CD4-positive, alpha-beta T cell (primary cell): ENCODE data around the gene ZNF565. TPM values are rescaled to one million over a fixed set of nuclear protein-coding genes. Genes with fewer than 3 reads are reported as not detected.

Experiments
- ATAC-seq: fragments of 200-7000 bp; cut with Tn5 transposase; one replicate; pipeline ENCODE4 v1.10.0; 2022; ENCODE audit warnings: mild to moderate bottlenecking; ENCODE audit not compliant: poor library complexity
- CTCF ChIA-PET: fragments of 350-600 bp; sonication (Branson Sonifier 250); formaldehyde crosslinking; loops from one replicate; lab custom pipeline; 2021; ENCODE audit warnings: antibody characterized with exemption, inconsistent platforms; lab: Charles Lee
- POLR2A ChIA-PET: fragments of 350-600 bp; sonication (Branson Sonifier 250); formaldehyde crosslinking; loops from one replicate; lab custom pipeline; 2021; ENCODE audit warnings: antibody characterized with exemption, inconsistent platforms; lab: Charles Lee
- DNase-seq, 14 experiments: peaks; one replicate each; pipeline ENCODE4 v3.0.0-alpha.2; 2013 to 2020; ENCODE audit warnings: mixed read lengths in 2 of 14
- H3K27ac ChIP-seq, 2 donors: one replicate each; pipeline versions ENCODE4 v1.5.1 to v1.7.0; 2013; ENCODE audit warnings: low read length in 2 of 2, low read depth in 1 of 2, mild to moderate bottlenecking in 1 of 2
- H3K27me3 ChIP-seq, 2 experiments: 1 replicate in 1 of 2; 2 replicates in 1 of 2; pipeline versions ENCODE4 v1.6.1 to v1.7.0; 2013; ENCODE audit warnings: low read length in 2 of 2, control low read depth in 1 of 2, mild to moderate bottlenecking in 1 of 2, moderate library complexity in 1 of 2; ENCODE audit not compliant: insufficient read depth in 2 of 2, control insufficient read depth in 1 of 2
- H3K36me3 ChIP-seq: one replicate; pipeline ENCODE4 v1.6.1; 2013; ENCODE audit warnings: low read length, control low read depth; ENCODE audit not compliant: insufficient read depth
- H3K4me1 ChIP-seq: one replicate; pipeline ENCODE4 v1.6.1; 2013; ENCODE audit warnings: low read length, control low read depth; ENCODE audit not compliant: insufficient read depth
- H3K4me3 ChIP-seq: one replicate; pipeline ENCODE4 v1.5.1; 2013; ENCODE audit warnings: mild to moderate bottlenecking, low read length, moderate library complexity
- H3K9me3 ChIP-seq, 2 experiments: 1 replicate in 1 of 2; 2 replicates in 1 of 2; pipeline versions ENCODE4 v1.6.1 to v1.7.0; 2013; ENCODE audit warnings: low read length in 2 of 2, mild to moderate bottlenecking in 2 of 2, control low read depth in 1 of 2, moderate library complexity in 1 of 2; ENCODE audit not compliant: control insufficient read depth in 1 of 2, insufficient read depth in 1 of 2
- H3K27ac Mint-ChIP-seq: one replicate; pipeline ENCODE4 v1.8.0; 2020; ENCODE audit warnings: mixed read lengths
- H3K27me3 Mint-ChIP-seq: one replicate; pipeline ENCODE4 v1.8.0; 2021; ENCODE audit warnings: mixed read lengths
- H3K36me3 Mint-ChIP-seq: one replicate; pipeline ENCODE4 v1.8.0; 2021; ENCODE audit warnings: low read depth, mixed read lengths
- H3K4me1 Mint-ChIP-seq: one replicate; pipeline ENCODE4 v1.8.0; 2021; ENCODE audit warnings: low read depth, mixed read lengths
- H3K4me3 Mint-ChIP-seq: one replicate; pipeline ENCODE4 v1.8.0; 2020; ENCODE audit warnings: mild to moderate bottlenecking, mixed read lengths
- H3K9me3 Mint-ChIP-seq: one replicate; pipeline ENCODE4 v1.8.0; 2020; ENCODE audit warnings: mixed read lengths
- CTCF ChIP-seq: fragments of 200-600 bp; IDR thresholded peaks from one replicate; pipeline ENCODE4 v1.8.0; 2022; ENCODE audit warnings: antibody characterized with exemption, mild to moderate bottlenecking
- intact Hi-C, 2 experiments: fragments of 100-400 bp; cut with DNase I in 1 of 2; cut with micrococcal nuclease in 1 of 2; formaldehyde crosslinking; loops; one replicate each; pipeline versions ENCODE4 v1.15.1 to v1.9.0; 2023 to 2025; cut with DNase I, micrococcal nuclease
- total RNA-seq, 174 experiments: library from RNA in 2 of 174; stranded (reverse) in 2 of 174; gene quantifications; one replicate each; pipeline ENCODE4 v1.2.3 and lab custom pipeline; 2021 to 2026

The ZNF565 gene
- total RNA-seq, 2 experiments from 2014 or later = 7.6 to 8.5 TPM

DNA sequence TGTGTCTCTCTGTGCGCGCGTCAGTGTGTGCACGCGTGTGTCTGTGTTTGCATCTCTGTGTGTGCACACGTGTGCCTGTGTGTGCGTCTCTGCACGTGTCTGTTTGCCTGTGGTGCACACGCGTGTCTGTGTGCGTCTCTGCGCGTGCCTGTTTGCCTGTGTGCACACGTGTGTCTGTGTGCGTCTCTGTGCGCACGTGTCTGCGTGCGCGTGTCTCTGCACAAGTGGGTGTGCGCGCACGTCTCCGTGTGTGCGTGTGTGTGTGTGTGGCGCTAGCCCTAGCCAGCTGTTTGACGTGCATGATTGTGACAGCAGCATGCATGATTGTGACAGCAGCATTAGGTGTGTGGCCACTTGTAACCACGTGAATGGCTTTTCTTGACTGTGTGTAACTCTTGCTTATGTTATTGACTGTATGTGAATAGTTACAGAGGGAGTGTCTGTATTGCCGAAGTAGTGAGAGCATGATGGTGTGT, 31.6 kb upstream of the ZNF565 start:
- peaks cover 61 to 69% of the 10 kb centered on the region in 2 experiments for H3K9me3 ChIP-seq
- H3K27ac Mint-ChIP-seq = no peak overlapping the region
- intact Hi-C loops = no loop called here
- peaks cover 4% of the 10 kb centered on the region for H3K27me3 Mint-ChIP-seq
- H3K4me3 Mint-ChIP-seq = no peak overlapping the region
- CTCF ChIA-PET = no interaction called here
- H3K27me3 ChIP-seq = peaks cover 0 to 4% of the 10 kb centered on the region in 2 experiments
- H3K4me3 ChIP-seq = no peak overlapping the region
- peaks cover 34% of the 10 kb centered on the region for H3K36me3 Mint-ChIP-seq
- DNase-seq (no peak), ATAC-seq (no peak)
- H3K36me3 ChIP-seq = no peaks in the 10 kb centered on the region
- H3K27ac ChIP-seq = no peak overlapping the region
- TF ChIP-seq CTCF = no peak
- H3K4me1 ChIP-seq = no peaks in the 10 kb centered on the region
- H3K9me3 Mint-ChIP-seq = peaks cover 15% of the 10 kb centered on the region
- no peaks in the 10 kb centered on the region for H3K4me1 Mint-ChIP-seq
- POLR2A ChIA-PET = no interaction called here

DNA sequence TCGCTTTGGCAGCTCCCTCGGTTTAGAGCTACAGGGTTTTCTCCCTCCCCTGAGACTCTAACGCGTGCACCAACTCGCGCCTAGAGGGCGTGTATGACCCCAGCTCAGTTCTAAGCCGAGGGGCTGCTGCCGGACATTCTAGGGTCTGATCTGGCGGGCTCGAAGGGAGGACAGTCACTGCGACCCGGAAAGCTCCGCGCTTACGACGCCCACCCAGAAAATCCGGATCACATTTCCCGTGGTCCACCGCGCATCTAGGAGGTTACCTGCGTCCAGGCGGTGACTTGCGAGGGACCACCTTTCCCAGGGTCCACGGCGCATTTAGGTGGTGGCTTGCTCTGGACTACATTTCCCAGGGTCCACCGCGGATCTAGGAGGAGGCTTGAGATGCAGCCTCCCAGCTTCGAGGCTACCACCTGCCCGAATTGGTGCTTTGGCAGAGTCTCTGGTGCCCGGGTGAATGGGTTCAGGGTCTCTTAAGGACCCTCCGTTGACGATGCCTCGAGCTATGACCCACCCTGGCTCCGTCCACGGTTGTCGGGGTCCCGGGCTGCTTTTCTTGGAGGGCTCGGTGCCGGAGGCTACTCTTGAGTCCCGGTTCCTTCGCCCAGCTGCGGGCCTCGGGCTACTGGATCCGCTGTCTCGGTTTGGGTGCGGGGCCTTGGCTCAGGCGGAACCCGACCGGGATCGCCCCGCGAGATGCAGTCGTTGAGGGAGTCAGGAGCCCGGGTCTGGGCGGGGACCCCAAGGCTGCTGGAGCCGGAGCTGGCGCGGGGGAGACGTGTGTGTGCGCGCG, 30.9 kb upstream of the ZNF565 start:
- H3K27ac Mint-ChIP-seq = no peak overlapping the region
- peaks cover 4% of the 10 kb centered on the region for H3K27me3 Mint-ChIP-seq
- intact Hi-C loops = no loop called here
- Histone ChIP-seq H3K9me3 (peaks cover 67 to 72% of the 10 kb centered on the region in 2 experiments), H3K27ac (no peak overlapping the region), H3K36me3 (no peaks in the 10 kb centered on the region), H3K4me3 (no peak overlapping the region), H3K27me3 (peaks cover 0 to 4% of the 10 kb centered on the region in 2 experiments), H3K4me1 (no peaks in the 10 kb centered on the region)
- H3K4me3 Mint-ChIP-seq = no peak overlapping the region
- DNase-seq (no peak), ATAC-seq (no peak)
- peaks cover 34% of the 10 kb centered on the region for H3K36me3 Mint-ChIP-seq
- peaks cover 15% of the 10 kb centered on the region for H3K9me3 Mint-ChIP-seq
- no peaks in the 10 kb centered on the region for H3K4me1 Mint-ChIP-seq
- POLR2A ChIA-PET = no interaction called here
- CTCF ChIA-PET = no interaction called here
- TF ChIP-seq CTCF = no peak

DNA sequence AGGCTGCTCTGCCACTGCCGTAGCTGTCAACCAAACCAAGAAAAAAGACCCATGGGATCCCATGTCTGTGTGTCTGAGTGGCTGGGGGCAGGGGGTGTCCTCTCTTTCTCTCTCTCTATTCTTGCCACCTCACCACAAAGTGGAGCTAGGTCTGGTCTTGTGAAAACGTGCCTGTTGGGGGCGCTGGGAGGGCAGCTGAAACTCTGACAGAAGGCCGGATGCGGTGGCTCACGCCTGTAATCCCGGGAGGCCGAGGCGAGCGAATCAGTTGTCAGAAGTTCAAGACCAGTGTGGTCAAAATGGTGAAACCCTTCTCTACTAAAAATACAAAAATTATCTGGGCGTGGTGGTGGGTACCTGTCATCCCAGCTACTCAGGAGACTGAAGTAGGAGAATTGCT, 29.6 kb upstream of the ZNF565 start:
- DNase-seq = no peak
- Mint-ChIP-seq H3K4me3 (no peak overlapping the region), H3K27ac (no peak overlapping the region), H3K9me3 (peaks cover 15% of the 10 kb centered on the region), H3K27me3 (peaks cover 4% of the 10 kb centered on the region), H3K4me1 (no peaks in the 10 kb centered on the region), H3K36me3 (peaks cover 45% of the 10 kb centered on the region)
- no peak for ATAC-seq
- TF ChIP-seq CTCF = no peak
- Histone ChIP-seq H3K27me3 (peaks cover 0 to 2% of the 10 kb centered on the region in 2 experiments), H3K27ac (no peak overlapping the region), H3K36me3 (no peaks in the 10 kb centered on the region), H3K4me1 (no peaks in the 10 kb centered on the region), H3K4me3 (no peak overlapping the region), H3K9me3 (peaks cover 74 to 75% of the 10 kb centered on the region in 2 experiments)
- POLR2A ChIA-PET = no interaction called here
- intact Hi-C loops = no loop called here
- CTCF ChIA-PET = no interaction called here
